Body of pancreas (tissue), 4 donors: Measurements from ENCODE around the gene PAM. TPM values are rescaled to one million over a fixed set of nuclear protein-coding genes. Genes with fewer than 3 reads are reported as not detected.
A peak's percentile ranks its signal among the peaks of the same experiment; 100 is the strongest.

Source experiments
- ATAC-seq: fragments of 150-250 bp; one replicate; pipeline ENCODE4 v1.9.1; 2016
- DNase-seq, 4 donors: peaks; one replicate each; pipeline ENCODE4 v3.0.0-alpha.2; 2019
- H3K27ac ChIP-seq, 4 donors: fragments of 200-600 bp; sonication (generic); 1 replicate in 3 of 4; 2 replicates in 1 of 4; pipeline versions ENCODE4 v1.5.1 to v1.6.1; 2016 to 2019; ENCODE audit warnings: mild to moderate bottlenecking in 1 of 4, mixed read lengths in 1 of 4, moderate library complexity in 1 of 4
- H3K27me3 ChIP-seq, 2 donors: fragments of 200-600 bp; sonication (generic); one replicate each; pipeline ENCODE4 v1.6.0; 2016; ENCODE audit warnings: mild to moderate bottlenecking in 1 of 2
- H3K36me3 ChIP-seq, 2 donors: fragments of 200-600 bp; sonication (generic); replicated peaks in 1 of 2; 2 replicates each; pipeline ENCODE4 v1.5.1; 2016; ENCODE audit warnings: low read depth in 2 of 2; ENCODE audit not compliant: insufficient read depth in 1 of 2
- H3K4me1 ChIP-seq: fragments of 200-600 bp; sonication (generic); one replicate; pipeline ENCODE4 v1.6.0; 2016
- H3K4me3 ChIP-seq, 2 donors: fragments of 200-600 bp; sonication (generic); 1 replicate in 1 of 2; 2 replicates in 1 of 2; pipeline ENCODE4 v1.5.1; 2016 to 2019
- H3K9me3 ChIP-seq, 3 donors: fragments of 200-600 bp; sonication (generic); 1 replicate in 2 of 3; 2 replicates in 1 of 3; pipeline ENCODE4 v1.5.1; 2016
- CTCF ChIP-seq, 7 experiments: fragments of 450-650 bp in 4 of 7; fragments of 200-600 bp in 3 of 7; sonication (generic) in 3 of 7; IDR thresholded peaks; one replicate each; pipeline ENCODE4 v1.5.1; 2016 to 2019; ENCODE audit warnings: antibody characterized with exemption in 7 of 7
- POLR2A ChIP-seq, 3 donors: fragments of 450-650 bp; IDR thresholded peaks; one replicate each; pipeline ENCODE4 v1.6.1; 2016; ENCODE audit warnings: antibody characterized with exemption in 3 of 3, mild to moderate bottlenecking in 2 of 3
- WGBS, 2 donors: methylation state at CpG; one replicate each; pipeline ENCODE4 v1.1.5; 2017; 5-methylcytosine and 5-hydroxymethylcytosine counted together
- intact Hi-C: fragments of 100-400 bp; cut with DNase I; formaldehyde crosslinking; loops from one replicate; pipeline ENCODE4 v1.15.1; 2023
- total RNA-seq, 2 donors: library from RNA; depleted of rRNA; stranded (reverse); fragments of >200 nt; gene quantifications; one replicate each; pipeline ENCODE4 v1.1.0, GENCODE V29; 2016

The PAM gene
- total RNA-seq, 2 donors from 2014 or later = 75.2 to 111 TPM

GRCh38 chr5:102802708-102803458, 47.8 kb downstream of the PAM start:
- DNase-seq = no peak
- H3K4me3 ChIP-seq = no peak overlapping the region
- peaks cover 6% of the 10 kb centered on the region for H3K4me1 ChIP-seq
- no peak for ATAC-seq
- TF ChIP-seq CTCF (IDR thresholded peaks at IDR 0.05) (no peak), POLR2A (IDR thresholded peaks at IDR 0.05) (no peak)
- no peak overlapping the region for H3K27ac ChIP-seq
- no peaks in the 10 kb centered on the region for H3K27me3 ChIP-seq
- no peaks in the 10 kb centered on the region for H3K9me3 ChIP-seq
- intact Hi-C loops = no loop called here
- H3K36me3 ChIP-seq = no peaks in the 10 kb centered on the region
- WGBS, 2 donors = 83 to 86% methylated on average over 6 of the region's 6 CpGs

- Histone ChIP-seq H3K27me3 (no peaks in the 10 kb centered on the region), H3K4me3 (no peak overlapping the region), H3K9me3 (no peaks in the 10 kb centered on the region), H3K4me1 (peaks cover 6% of the 10 kb centered on the region), H3K27ac (no peak overlapping the region), H3K36me3 (no peaks in the 10 kb centered on the region)
- WGBS, 2 donors = 68 to 73% methylated on average over 7 of the region's 7 CpGs
- no peak for TF ChIP-seq CTCF (IDR thresholded peaks at IDR 0.05)
- TF ChIP-seq POLR2A (IDR thresholded peaks at IDR 0.05) = no peak
- intact Hi-C loops = no loop called here
- ATAC-seq (peak; percentile 38), DNase-seq (peak in 1 of 4 donors; percentile 21)
These were observed 52.9 kb downstream of the PAM start for GRCh38 chr5:102807878-102808502.

DNA sequence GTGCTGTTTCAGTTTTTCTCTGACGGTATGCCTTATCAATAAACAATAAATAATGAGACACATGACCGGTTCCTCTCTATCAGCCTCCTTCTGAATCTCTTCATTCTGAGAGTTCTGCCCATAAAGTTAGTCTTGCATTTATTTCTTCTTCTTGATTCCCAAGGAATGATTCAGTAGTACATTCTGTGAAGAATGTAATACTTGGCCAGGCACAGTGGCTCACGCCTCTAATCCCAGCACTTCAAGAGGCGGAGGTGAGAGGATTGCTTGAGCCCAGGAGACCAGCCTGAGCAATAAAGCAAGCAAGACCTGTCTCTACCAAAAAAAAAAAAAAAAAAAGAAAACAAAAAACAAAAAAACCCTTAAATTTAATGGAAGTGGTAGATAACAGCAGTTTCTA, 53.9 kb downstream of the PAM start:
- WGBS, 2 donors = 84 to 86% methylated on average over 4 of the region's 4 CpGs
- Histone ChIP-seq H3K27ac (no peak overlapping the region), H3K4me1 (peaks cover 6% of the 10 kb centered on the region), H3K36me3 (no peaks in the 10 kb centered on the region), H3K27me3 (no peaks in the 10 kb centered on the region), H3K4me3 (no peak overlapping the region), H3K9me3 (no peaks in the 10 kb centered on the region)
- no peak for TF ChIP-seq CTCF (IDR thresholded peaks at IDR 0.05)
- no peak for TF ChIP-seq POLR2A (IDR thresholded peaks at IDR 0.05)
- ATAC-seq = no peak
- DNase-seq = no peak
- intact Hi-C loops = no loop called here

DNA sequence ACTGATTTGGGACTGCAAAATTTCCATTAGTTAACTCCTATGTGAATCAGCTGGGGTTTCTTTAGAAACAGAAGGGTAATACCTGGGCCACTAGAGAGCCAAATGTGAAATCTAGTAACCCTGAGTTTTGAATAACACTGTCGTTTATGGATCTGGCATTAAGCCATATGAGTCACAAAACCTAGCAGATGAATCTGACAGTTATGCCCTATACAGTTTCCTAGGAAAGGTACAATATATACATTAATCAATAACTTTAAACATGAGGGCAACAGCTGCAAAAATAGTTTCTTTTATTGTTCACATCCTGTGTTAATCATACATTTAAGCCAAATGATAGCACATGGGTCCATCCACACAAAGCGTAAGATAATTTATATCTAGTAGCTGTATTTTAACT, 56.9 kb downstream of the PAM start:
- ATAC-seq = no peak
- intact Hi-C loops = no loop called here

More for the DNA sequence above, 56.9 kb downstream of the PAM start:
- H3K27me3 ChIP-seq = no peaks in the 10 kb centered on the region
- no peaks in the 10 kb centered on the region for H3K9me3 ChIP-seq
- no peak overlapping the region for H3K4me3 ChIP-seq
- DNase-seq = no peak
- no peak overlapping the region for H3K27ac ChIP-seq
- TF ChIP-seq CTCF (IDR thresholded peaks at IDR 0.05) (no peak), POLR2A (IDR thresholded peaks at IDR 0.05) (no peak)
- no peaks in the 10 kb centered on the region for H3K36me3 ChIP-seq
- peaks cover 6% of the 10 kb centered on the region for H3K4me1 ChIP-seq
- WGBS, 2 donors = 44 to 50% methylated on average over 2 of the region's 2 CpGs
